ENCODE data around the gene GMDS.

DNA sequence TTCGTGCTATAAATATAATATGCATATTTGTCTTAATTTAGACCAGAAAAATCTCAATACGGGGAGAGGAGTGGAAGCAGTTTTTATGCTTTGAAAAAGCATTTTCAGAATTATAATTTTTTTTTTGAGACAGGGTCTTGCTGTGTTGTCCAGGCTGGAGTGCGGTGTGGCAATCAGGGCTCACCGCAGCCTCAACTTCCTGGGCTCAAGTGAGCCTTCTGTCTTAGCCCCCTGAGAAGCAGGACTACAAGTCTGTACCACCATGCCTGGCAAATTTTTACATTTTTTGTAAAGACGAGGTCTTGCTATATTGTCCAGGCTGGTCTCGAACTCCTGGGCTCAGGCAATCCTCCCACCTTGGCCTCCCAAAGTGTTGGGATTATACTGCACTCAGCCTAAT, 438.5 kb downstream of the GMDS start:
- TF ChIP-seq EZH2 (IDR thresholded peaks at IDR 0.05; ENCODE audit: borderline replicate concordance, insufficient read depth, low read depth, low read length, poor library complexity, severe bottlenecking), result no peak
- TF ChIP-seq, protein P1, sequence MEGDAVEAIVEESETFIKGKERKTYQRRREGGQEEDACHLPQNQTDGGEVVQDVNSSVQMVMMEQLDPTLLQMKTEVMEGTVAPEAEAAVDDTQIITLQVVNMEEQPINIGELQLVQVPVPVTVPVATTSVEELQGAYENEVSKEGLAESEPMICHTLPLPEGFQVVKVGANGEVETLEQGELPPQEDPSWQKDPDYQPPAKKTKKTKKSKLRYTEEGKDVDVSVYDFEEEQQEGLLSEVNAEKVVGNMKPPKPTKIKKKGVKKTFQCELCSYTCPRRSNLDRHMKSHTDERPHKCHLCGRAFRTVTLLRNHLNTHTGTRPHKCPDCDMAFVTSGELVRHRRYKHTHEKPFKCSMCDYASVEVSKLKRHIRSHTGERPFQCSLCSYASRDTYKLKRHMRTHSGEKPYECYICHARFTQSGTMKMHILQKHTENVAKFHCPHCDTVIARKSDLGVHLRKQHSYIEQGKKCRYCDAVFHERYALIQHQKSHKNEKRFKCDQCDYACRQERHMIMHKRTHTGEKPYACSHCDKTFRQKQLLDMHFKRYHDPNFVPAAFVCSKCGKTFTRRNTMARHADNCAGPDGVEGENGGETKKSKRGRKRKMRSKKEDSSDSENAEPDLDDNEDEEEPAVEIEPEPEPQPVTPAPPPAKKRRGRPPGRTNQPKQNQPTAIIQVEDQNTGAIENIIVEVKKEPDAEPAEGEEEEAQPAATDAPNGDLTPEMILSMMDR (IDR thresholded peaks at IDR 0.05), result no peak
